ENCODE measurements around the gene FBN2. TPM values are rescaled to one million over a fixed set of nuclear protein-coding genes. Genes with fewer than 3 reads are reported as not detected.

FBN2 gene
- total RNA-seq, 1 experiment from 2014 or later, result 0.42 TPM

DNA sequence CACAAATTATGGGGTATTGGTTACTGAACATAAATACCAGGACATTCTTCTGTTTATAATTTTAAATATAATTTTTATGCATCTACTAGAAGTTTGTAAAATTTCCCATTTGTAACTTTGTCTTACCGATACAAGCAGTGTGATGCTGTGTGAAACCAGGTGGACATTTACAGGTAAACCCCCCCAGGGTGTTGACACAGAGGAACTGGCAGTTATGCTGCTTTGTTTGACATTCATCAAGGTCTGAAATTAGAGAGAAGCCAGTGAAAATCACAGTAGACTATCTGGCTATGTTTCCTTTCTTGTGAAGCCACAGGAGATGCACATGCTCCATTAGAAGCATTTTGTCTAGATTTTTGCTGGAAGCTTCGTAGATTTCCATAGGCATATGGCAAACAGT lies 263.6 kb downstream of the FBN2 start (continued):
- no peak for TF ChIP-seq REST (IDR thresholded peaks at IDR 0.05; ENCODE audit: low read depth)

DNA sequence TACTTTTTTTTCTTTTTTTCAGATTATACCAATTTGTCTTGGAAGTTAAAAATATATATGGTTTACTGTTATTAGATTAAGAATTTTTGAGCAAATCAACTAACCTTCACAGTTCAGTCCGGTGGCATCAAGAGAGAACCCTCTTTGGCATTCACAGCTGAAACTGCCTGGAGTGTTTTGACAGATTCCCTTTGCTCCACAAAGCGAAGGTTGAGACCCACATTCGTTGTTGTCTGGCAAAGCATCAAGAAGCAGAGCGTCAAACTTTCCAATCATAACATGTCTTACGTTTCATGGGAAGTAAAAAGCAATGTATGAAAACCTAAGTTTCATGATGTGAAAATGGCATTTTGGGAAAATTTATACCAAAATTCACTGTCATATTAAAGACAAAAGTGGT lies 264.3 kb downstream of the FBN2 start:
- DNase-seq (ENCODE audit: low read depth, low spot score) (no peak), ATAC-seq (no peak)
- H3K27ac ChIP-seq (ENCODE audit: low read depth, low read length), result no peak overlapping the region
- no TSS peak for BruUV-seq (replicated peaks)
- RAD21 ChIA-PET (ENCODE audit: low non-redundant PET in 1 of 2, low total read pairs in 2 of 2, uncharacterized antibody in 2 of 2, unreplicated experiment in 2 of 2), result no interaction called here
- intact Hi-C loops (cut with micrococcal nuclease), result no loop called here
- H2AFZ ChIP-seq (ENCODE audit: low read depth, low read length, poor library complexity, severe bottlenecking), result no peak overlapping the region
- no peaks in the 10 kb centered on the region for H3K27me3 ChIP-seq (ENCODE audit: insufficient read depth, low read length)
- H3K9me2 ChIP-seq (ENCODE audit: insufficient read depth), result no peaks in the 10 kb centered on the region
- no peaks in the 10 kb centered on the region for H4K20me1 ChIP-seq (ENCODE audit: insufficient read depth)
- POLR2A ChIA-PET, result no interaction called here
- H3K4me3 ChIP-seq (replicated peaks in 1 of 2; ENCODE audit: low read depth in 1 of 2, low read length in 2 of 2), result no peak overlapping the region
- no peak overlapping the region for H3K4me2 ChIP-seq (ENCODE audit: low read length)
- no peaks in the 10 kb centered on the region for H3K79me2 ChIP-seq (ENCODE audit: insufficient read depth, low read length)
- no peak overlapping the region for H3K9ac ChIP-seq (ENCODE audit: low read length)
- peaks cover 0 to 6% of the 10 kb centered on the region in 2 experiments; a peak in 2 of 4 replicates for H3K4me1 ChIP-seq (ENCODE audit: control insufficient read depth in 1 of 2, insufficient read depth in 2 of 2, low read length in 2 of 2)
- H3K36me3 ChIP-seq (ENCODE audit: control insufficient read depth in 1 of 2, insufficient read depth in 2 of 2, low read length in 2 of 2), result no peaks in the 10 kb centered on the region
- no peaks in the 10 kb centered on the region for H3K9me3 ChIP-seq (ENCODE audit: control insufficient read depth in 1 of 2, insufficient read depth in 1 of 2, low read depth in 1 of 2, low read length in 2 of 2)
- CTCF ChIA-PET, result no interaction called here
- TF ChIP-seq, protein P1, sequence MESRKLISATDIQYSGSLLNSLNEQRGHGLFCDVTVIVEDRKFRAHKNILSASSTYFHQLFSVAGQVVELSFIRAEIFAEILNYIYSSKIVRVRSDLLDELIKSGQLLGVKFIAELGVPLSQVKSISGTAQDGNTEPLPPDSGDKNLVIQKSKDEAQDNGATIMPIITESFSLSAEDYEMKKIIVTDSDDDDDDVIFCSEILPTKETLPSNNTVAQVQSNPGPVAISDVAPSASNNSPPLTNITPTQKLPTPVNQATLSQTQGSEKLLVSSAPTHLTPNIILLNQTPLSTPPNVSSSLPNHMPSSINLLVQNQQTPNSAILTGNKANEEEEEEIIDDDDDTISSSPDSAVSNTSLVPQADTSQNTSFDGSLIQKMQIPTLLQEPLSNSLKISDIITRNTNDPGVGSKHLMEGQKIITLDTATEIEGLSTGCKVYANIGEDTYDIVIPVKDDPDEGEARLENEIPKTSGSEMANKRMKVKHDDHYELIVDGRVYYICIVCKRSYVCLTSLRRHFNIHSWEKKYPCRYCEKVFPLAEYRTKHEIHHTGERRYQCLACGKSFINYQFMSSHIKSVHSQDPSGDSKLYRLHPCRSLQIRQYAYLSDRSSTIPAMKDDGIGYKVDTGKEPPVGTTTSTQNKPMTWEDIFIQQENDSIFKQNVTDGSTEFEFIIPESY (IDR thresholded peaks at IDR 0.05; ENCODE audit: extremely low read depth, insufficient replicate concordance, low read length), result no peak
- no peak for TF ChIP-seq SIN3A (IDR thresholded peaks at IDR 0.05; ENCODE audit: low read depth)
- TF ChIP-seq SRF (IDR thresholded peaks at IDR 0.05; ENCODE audit: low read depth), result no peak
- TF ChIP-seq CTCF (IDR thresholded peaks at IDR 0.05 in 2 of 3, conservative IDR thresholded peaks at IDR 0.05 in 1 of 3; ENCODE audit: borderline replicate concordance in 1 of 3, insufficient read depth in 1 of 3, low read depth in 2 of 3, low read length in 2 of 3), result no peak
- TF ChIP-seq EGR1 (IDR thresholded peaks at IDR 0.05; ENCODE audit: low read depth), result no peak
- TF ChIP-seq MAX (IDR thresholded peaks at IDR 0.05), result no peak
- no peak for TF ChIP-seq JUND (IDR thresholded peaks at IDR 0.05)
- no peak for TF ChIP-seq EZH2phosphoT487 (IDR thresholded peaks at IDR 0.05; ENCODE audit: borderline replicate concordance)
- TF ChIP-seq ATF3 (IDR thresholded peaks at IDR 0.05), result no peak
- no peak for TF ChIP-seq ELF1 (IDR thresholded peaks at IDR 0.05; ENCODE audit: borderline replicate concordance, low read depth)
- TF ChIP-seq REST (IDR thresholded peaks at IDR 0.05; ENCODE audit: low read depth), result no peak
- TF ChIP-seq CBX3 (IDR thresholded peaks at IDR 0.05; ENCODE audit: low read depth), result no peak
- no peak for TF ChIP-seq ZFX (IDR thresholded peaks at IDR 0.05)
- no peak for TF ChIP-seq EZH2 (IDR thresholded peaks at IDR 0.05)
